ENCODE data around the gene HNF4A. TPM values are rescaled to one million over a fixed set of nuclear protein-coding genes. Genes with fewer than 3 reads are reported as not detected.

HNF4A gene
- total and polyA plus RNA-seq, 2 of the 13 experiments (the other 11 are each of a cell fraction or from before 2014, with no cell fraction given), result 80.9 to 169 TPM

DNA sequence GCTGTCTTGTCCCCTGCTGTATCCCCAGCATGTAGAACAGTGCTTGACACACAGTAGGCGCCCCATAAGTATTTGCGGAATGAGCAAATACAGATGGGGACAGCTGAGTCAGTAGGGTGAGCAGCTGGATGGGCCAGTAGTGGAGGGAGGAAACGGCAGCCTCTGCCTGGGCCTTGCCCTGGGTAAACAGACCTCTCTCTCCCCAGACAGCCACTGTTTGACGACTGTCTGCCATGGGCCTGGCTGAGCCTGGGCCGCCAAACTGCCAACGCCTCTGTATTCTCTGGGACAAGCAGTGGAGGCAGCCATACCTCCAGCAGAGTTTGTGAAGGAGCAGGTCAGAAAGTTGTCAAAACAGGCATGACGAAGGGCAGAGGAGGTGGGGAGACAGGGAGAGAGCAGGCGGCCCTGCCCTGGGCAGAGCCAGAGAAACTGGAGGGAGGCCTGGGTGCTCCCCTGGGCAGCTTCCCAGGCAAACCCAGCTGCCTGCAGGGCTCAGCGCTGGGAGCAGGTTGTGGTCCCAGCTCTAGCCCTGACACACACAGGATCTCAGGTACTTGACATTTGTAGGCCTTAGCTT is 15.2 kb downstream of the HNF4A start (continued):
- TF ChIP-seq, protein P1, sequence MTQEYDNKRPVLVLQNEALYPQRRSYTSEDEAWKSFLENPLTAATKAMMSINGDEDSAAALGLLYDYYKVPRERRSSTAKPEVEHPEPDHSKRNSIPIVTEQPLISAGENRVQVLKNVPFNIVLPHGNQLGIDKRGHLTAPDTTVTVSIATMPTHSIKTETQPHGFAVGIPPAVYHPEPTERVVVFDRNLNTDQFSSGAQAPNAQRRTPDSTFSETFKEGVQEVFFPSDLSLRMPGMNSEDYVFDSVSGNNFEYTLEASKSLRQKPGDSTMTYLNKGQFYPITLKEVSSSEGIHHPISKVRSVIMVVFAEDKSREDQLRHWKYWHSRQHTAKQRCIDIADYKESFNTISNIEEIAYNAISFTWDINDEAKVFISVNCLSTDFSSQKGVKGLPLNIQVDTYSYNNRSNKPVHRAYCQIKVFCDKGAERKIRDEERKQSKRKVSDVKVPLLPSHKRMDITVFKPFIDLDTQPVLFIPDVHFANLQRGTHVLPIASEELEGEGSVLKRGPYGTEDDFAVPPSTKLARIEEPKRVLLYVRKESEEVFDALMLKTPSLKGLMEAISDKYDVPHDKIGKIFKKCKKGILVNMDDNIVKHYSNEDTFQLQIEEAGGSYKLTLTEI (CRISPR knock-in tag; conservative IDR thresholded peaks at IDR 0.05), result no peak
- no peak for TF ChIP-seq NR1H2 (CRISPR knock-in tag; IDR thresholded peaks at IDR 0.05; ENCODE audit: borderline replicate concordance, low read depth)
- TF ChIP-seq NR2F6 (IDR thresholded peaks at IDR 0.05), result peak; percentile 61
- peak; percentile 87 for TF ChIP-seq NR2F6 (CRISPR knock-in tag; IDR thresholded peaks at IDR 0.05)
- no peak for TF ChIP-seq ZBTB21 (CRISPR knock-in tag; IDR thresholded peaks at IDR 0.05)
- no peak; the same call in 1 of the 2 replicates for TF ChIP-seq ZNF816 (CRISPR knock-in tag; IDR thresholded peaks at IDR 0.05; ENCODE audit: borderline replicate concordance)
- no peak for TF ChIP-seq DNMT3B (CRISPR knock-in tag; conservative IDR thresholded peaks at IDR 0.05)
- TF ChIP-seq ZNF563 (CRISPR knock-in tag; IDR thresholded peaks at IDR 0.05), result peak; percentile 53; the same call in 1 of the 2 replicates
- TF ChIP-seq ARNT (IDR thresholded peaks at IDR 0.05), result no peak
- no peak for TF ChIP-seq ZNF30 (CRISPR knock-in tag; IDR thresholded peaks at IDR 0.05)
- TF ChIP-seq SMAD9 (CRISPR knock-in tag; IDR thresholded peaks at IDR 0.05), result no peak
- no peak for TF ChIP-seq PHF20 (CRISPR knock-in tag; IDR thresholded peaks at IDR 0.05)
- TF ChIP-seq HCFC1 (IDR thresholded peaks at IDR 0.05; ENCODE audit: low read depth, low read length), result 0 out of 2 replicates have a peak, but pooled peaks have one; percentile 16
- TF ChIP-seq ZNF574 (CRISPR knock-in tag; IDR thresholded peaks at IDR 0.05), result peak; percentile 84
- TF ChIP-seq TGIF2 (CRISPR knock-in tag; IDR thresholded peaks at IDR 0.05), result no peak; the same call in 1 of the 2 replicates
- TF ChIP-seq, protein P2, sequence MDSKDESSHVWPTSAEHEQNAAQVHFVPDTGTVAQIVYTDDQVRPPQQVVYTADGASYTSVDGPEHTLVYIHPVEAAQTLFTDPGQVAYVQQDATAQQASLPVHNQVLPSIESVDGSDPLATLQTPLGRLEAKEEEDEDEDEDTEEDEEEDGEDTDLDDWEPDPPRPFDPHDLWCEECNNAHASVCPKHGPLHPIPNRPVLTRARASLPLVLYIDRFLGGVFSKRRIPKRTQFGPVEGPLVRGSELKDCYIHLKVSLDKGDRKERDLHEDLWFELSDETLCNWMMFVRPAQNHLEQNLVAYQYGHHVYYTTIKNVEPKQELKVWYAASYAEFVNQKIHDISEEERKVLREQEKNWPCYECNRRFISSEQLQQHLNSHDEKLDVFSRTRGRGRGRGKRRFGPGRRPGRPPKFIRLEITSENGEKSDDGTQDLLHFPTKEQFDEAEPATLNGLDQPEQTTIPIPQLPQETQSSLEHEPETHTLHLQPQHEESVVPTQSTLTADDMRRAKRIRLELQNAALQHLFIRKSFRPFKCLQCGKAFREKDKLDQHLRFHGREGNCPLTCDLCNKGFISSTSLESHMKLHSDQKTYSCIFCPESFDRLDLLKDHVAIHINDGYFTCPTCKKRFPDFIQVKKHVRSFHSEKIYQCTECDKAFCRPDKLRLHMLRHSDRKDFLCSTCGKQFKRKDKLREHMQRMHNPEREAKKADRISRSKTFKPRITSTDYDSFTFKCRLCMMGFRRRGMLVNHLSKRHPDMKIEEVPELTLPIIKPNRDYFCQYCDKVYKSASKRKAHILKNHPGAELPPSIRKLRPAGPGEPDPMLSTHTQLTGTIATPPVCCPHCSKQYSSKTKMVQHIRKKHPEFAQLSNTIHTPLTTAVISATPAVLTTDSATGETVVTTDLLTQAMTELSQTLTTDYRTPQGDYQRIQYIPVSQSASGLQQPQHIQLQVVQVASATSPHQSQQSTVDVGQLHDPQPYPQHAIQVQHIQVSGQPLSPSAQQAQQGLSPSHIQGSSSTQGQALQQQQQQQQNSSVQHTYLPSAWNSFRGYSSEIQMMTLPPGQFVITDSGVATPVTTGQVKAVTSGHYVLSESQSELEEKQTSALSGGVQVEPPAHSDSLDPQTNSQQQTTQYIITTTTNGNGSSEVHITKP (CRISPR knock-in tag; IDR thresholded peaks at IDR 0.05; ENCODE audit: low read depth), result peak; percentile 77
- TF ChIP-seq, protein P3, sequence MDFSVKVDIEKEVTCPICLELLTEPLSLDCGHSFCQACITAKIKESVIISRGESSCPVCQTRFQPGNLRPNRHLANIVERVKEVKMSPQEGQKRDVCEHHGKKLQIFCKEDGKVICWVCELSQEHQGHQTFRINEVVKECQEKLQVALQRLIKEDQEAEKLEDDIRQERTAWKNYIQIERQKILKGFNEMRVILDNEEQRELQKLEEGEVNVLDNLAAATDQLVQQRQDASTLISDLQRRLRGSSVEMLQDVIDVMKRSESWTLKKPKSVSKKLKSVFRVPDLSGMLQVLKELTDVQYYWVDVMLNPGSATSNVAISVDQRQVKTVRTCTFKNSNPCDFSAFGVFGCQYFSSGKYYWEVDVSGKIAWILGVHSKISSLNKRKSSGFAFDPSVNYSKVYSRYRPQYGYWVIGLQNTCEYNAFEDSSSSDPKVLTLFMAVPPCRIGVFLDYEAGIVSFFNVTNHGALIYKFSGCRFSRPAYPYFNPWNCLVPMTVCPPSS (IDR thresholded peaks at IDR 0.05), result no peak
- no peak for TF ChIP-seq ZNF33A (CRISPR knock-in tag; IDR thresholded peaks at IDR 0.05; ENCODE audit: borderline replicate concordance)
- peak; percentile 66 for TF ChIP-seq DRAP1 (CRISPR knock-in tag; IDR thresholded peaks at IDR 0.05)
- TF ChIP-seq, protein P4, sequence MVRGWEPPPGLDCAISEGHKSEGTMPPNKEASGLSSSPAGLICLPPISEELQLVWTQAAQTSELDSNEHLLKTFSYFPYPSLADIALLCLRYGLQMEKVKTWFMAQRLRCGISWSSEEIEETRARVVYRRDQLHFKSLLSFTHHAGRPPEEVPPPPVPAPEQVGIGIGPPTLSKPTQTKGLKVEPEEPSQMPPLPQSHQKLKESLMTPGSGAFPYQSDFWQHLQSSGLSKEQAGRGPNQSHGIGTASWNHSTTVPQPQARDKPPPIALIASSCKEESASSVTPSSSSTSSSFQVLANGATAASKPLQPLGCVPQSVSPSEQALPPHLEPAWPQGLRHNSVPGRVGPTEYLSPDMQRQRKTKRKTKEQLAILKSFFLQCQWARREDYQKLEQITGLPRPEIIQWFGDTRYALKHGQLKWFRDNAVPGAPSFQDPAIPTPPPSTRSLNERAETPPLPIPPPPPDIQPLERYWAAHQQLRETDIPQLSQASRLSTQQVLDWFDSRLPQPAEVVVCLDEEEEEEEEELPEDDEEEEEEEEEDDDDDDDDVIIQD (CRISPR knock-in tag; IDR thresholded peaks at IDR 0.05; ENCODE audit: low read depth), result peak; percentile 96
